Measurements from ENCODE around the gene SHD. TPM values are rescaled to one million over a fixed set of nuclear protein-coding genes. Genes with fewer than 3 reads are reported as not detected.
"Not testable (repeated sequence)": the region's sequence is repeated elsewhere in the genome, so short reads cannot be mapped to it uniquely, and the experiment has no call there.

The SHD gene
- total and polyA plus RNA-seq, 2 experiments from 2014 or later, result 1.8 to 8.0 TPM

DNA sequence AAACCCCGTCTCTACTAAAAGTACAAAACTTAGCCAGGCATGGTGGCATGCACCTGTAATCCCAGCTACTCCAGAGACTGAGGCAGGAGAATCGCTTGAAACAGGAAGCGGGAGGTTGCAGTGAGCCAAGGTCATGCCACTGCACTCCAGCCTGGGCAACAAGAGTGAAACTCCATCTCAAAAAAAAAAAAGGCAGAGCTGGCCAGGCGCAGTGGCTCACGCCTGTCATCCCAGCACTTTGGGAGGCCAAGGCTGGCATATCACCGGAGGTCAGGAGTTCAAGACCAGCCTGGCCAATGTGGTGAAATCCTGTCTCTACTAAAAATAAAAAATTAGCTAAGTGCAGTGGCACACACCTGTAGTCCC is 4.8 kb upstream of the SHD start:
- H3K27me3 ChIP-seq (ENCODE audit: insufficient read depth), result peaks cover 15% of the 10 kb centered on the region; the same call in 1 of the 2 replicates
- not testable (repeated sequence) for H3F3A ChIP-seq (replicated peaks; ENCODE audit: low read depth); H3K9me3 Mint-ChIP-seq; H3K9me2 ChIP-seq (ENCODE audit: insufficient read depth); H3K27ac ChIP-seq (ENCODE audit: low read depth); H3K4me1 Mint-ChIP-seq; H3K79me2 ChIP-seq (replicated peaks; ENCODE audit: insufficient read depth); H3K36me3 ChIP-seq (ENCODE audit: insufficient read depth); DNase-seq (ENCODE audit: low spot score); H2AFZ ChIP-seq; H3K4me3 Mint-ChIP-seq; H3K4me2 ChIP-seq; H4K20me1 ChIP-seq (replicated peaks; ENCODE audit: insufficient read depth); H3K4me3 ChIP-seq; ATAC-seq; H3K27ac Mint-ChIP-seq; H3K4me1 ChIP-seq (ENCODE audit: insufficient read depth)
- peaks cover 11% of the 10 kb centered on the region for H3K27me3 Mint-ChIP-seq (ENCODE audit: insufficient read depth, low read depth, poor library complexity)
- H3K36me3 Mint-ChIP-seq (ENCODE audit: low read depth), result peaks cover 11% of the 10 kb centered on the region; the same call in 2 of the 3 replicates

DNA sequence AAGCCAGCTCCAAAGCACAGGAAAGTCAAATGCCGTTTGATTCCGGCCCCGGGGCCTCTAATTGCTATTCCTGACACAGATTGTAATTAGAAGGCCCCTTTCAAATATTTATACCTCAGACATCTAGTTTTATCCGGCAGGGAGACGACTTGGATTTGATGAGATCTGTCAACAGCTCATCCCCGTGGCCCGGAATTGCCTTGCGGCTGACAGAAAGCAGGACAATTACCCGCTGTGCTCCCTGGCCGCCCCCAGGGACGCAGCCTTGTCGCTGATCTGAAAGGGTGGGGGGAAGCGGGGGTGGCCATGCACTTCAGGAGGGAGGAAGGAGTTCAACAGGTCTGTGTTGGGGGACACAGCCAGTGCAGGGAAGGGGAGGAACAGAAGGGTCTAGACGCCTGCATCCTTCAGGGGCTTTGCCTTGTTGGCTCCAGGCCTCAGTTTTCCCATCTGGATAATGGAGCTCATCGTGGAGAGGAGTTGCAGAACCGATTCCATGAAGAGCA is 1.8 kb upstream of the SHD start:
- H3K27me3 ChIP-seq (ENCODE audit: insufficient read depth), result peaks cover 44% of the 10 kb centered on the region
- ATAC-seq (no peak), DNase-seq (ENCODE audit: low spot score) (peak; percentile 35)
- H4K20me1 ChIP-seq (replicated peaks; ENCODE audit: insufficient read depth), result no peaks in the 10 kb centered on the region
- Mint-ChIP-seq H3K27me3 (ENCODE audit: insufficient read depth, low read depth, poor library complexity) (peaks cover 38% of the 10 kb centered on the region), H3K27ac (no peak overlapping the region), H3K4me3 (peak overlapping the region; percentile 32; the same call in 1 of the 3 replicates), H3K4me1 (peaks cover 4% of the 10 kb centered on the region; the same call in 2 of the 3 replicates), H3K36me3 (ENCODE audit: low read depth) (no peaks in the 10 kb centered on the region), H3K9me3 (no peaks in the 10 kb centered on the region)
- H2AFZ ChIP-seq, result no peak overlapping the region
- peaks cover 4% of the 10 kb centered on the region; the same call in 1 of the 2 replicates for H3K4me1 ChIP-seq (ENCODE audit: insufficient read depth)
- no peak overlapping the region for H3K27ac ChIP-seq (ENCODE audit: low read depth)
- no peaks in the 10 kb centered on the region for H3K36me3 ChIP-seq (ENCODE audit: insufficient read depth)
- H3K4me2 ChIP-seq, result no peak overlapping the region
- H3K9me2 ChIP-seq (ENCODE audit: insufficient read depth), result no peaks in the 10 kb centered on the region
- H3K79me2 ChIP-seq (replicated peaks; ENCODE audit: insufficient read depth), result no peaks in the 10 kb centered on the region
- H3F3A ChIP-seq (replicated peaks; ENCODE audit: low read depth), result peaks cover 5% of the 10 kb centered on the region; the same call in 1 of the 2 replicates
- no peak overlapping the region for H3K4me3 ChIP-seq
- no peak for TF ChIP-seq ZNF114 (CRISPR knock-in tag; IDR thresholded peaks at IDR 0.05)
- TF ChIP-seq, protein P1, sequence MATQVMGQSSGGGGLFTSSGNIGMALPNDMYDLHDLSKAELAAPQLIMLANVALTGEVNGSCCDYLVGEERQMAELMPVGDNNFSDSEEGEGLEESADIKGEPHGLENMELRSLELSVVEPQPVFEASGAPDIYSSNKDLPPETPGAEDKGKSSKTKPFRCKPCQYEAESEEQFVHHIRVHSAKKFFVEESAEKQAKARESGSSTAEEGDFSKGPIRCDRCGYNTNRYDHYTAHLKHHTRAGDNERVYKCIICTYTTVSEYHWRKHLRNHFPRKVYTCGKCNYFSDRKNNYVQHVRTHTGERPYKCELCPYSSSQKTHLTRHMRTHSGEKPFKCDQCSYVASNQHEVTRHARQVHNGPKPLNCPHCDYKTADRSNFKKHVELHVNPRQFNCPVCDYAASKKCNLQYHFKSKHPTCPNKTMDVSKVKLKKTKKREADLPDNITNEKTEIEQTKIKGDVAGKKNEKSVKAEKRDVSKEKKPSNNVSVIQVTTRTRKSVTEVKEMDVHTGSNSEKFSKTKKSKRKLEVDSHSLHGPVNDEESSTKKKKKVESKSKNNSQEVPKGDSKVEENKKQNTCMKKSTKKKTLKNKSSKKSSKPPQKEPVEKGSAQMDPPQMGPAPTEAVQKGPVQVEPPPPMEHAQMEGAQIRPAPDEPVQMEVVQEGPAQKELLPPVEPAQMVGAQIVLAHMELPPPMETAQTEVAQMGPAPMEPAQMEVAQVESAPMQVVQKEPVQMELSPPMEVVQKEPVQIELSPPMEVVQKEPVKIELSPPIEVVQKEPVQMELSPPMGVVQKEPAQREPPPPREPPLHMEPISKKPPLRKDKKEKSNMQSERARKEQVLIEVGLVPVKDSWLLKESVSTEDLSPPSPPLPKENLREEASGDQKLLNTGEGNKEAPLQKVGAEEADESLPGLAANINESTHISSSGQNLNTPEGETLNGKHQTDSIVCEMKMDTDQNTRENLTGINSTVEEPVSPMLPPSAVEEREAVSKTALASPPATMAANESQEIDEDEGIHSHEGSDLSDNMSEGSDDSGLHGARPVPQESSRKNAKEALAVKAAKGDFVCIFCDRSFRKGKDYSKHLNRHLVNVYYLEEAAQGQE (IDR thresholded peaks at IDR 0.05; ENCODE audit: unreplicated experiment), result no peak
- no peak for TF ChIP-seq JUNB (IDR thresholded peaks at IDR 0.05; ENCODE audit: unreplicated experiment)
- no peak for TF ChIP-seq NANOG (IDR thresholded peaks at IDR 0.05; ENCODE audit: borderline replicate concordance)
- TF ChIP-seq, protein P2, sequence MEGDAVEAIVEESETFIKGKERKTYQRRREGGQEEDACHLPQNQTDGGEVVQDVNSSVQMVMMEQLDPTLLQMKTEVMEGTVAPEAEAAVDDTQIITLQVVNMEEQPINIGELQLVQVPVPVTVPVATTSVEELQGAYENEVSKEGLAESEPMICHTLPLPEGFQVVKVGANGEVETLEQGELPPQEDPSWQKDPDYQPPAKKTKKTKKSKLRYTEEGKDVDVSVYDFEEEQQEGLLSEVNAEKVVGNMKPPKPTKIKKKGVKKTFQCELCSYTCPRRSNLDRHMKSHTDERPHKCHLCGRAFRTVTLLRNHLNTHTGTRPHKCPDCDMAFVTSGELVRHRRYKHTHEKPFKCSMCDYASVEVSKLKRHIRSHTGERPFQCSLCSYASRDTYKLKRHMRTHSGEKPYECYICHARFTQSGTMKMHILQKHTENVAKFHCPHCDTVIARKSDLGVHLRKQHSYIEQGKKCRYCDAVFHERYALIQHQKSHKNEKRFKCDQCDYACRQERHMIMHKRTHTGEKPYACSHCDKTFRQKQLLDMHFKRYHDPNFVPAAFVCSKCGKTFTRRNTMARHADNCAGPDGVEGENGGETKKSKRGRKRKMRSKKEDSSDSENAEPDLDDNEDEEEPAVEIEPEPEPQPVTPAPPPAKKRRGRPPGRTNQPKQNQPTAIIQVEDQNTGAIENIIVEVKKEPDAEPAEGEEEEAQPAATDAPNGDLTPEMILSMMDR (conservative IDR thresholded peaks at IDR 0.05; ENCODE audit: low read depth in 2 of 2), result no peak
- no peak for TF ChIP-seq POLR2AphosphoS5 (IDR thresholded peaks at IDR 0.05; ENCODE audit: low read depth)
- no peak for TF ChIP-seq CREB1 (CRISPR knock-in tag; IDR thresholded peaks at IDR 0.05; ENCODE audit: low read depth)
- TF ChIP-seq STAT1 (IDR thresholded peaks at IDR 0.05; ENCODE audit: unreplicated experiment), result no peak
- no peak for TF ChIP-seq EZH2 (IDR thresholded peaks at IDR 0.05; ENCODE audit: low read depth, unreplicated experiment)
- TF ChIP-seq EZH2phosphoT487 (IDR thresholded peaks at IDR 0.05; ENCODE audit: unreplicated experiment), result no peak
- TF ChIP-seq, protein P3, sequence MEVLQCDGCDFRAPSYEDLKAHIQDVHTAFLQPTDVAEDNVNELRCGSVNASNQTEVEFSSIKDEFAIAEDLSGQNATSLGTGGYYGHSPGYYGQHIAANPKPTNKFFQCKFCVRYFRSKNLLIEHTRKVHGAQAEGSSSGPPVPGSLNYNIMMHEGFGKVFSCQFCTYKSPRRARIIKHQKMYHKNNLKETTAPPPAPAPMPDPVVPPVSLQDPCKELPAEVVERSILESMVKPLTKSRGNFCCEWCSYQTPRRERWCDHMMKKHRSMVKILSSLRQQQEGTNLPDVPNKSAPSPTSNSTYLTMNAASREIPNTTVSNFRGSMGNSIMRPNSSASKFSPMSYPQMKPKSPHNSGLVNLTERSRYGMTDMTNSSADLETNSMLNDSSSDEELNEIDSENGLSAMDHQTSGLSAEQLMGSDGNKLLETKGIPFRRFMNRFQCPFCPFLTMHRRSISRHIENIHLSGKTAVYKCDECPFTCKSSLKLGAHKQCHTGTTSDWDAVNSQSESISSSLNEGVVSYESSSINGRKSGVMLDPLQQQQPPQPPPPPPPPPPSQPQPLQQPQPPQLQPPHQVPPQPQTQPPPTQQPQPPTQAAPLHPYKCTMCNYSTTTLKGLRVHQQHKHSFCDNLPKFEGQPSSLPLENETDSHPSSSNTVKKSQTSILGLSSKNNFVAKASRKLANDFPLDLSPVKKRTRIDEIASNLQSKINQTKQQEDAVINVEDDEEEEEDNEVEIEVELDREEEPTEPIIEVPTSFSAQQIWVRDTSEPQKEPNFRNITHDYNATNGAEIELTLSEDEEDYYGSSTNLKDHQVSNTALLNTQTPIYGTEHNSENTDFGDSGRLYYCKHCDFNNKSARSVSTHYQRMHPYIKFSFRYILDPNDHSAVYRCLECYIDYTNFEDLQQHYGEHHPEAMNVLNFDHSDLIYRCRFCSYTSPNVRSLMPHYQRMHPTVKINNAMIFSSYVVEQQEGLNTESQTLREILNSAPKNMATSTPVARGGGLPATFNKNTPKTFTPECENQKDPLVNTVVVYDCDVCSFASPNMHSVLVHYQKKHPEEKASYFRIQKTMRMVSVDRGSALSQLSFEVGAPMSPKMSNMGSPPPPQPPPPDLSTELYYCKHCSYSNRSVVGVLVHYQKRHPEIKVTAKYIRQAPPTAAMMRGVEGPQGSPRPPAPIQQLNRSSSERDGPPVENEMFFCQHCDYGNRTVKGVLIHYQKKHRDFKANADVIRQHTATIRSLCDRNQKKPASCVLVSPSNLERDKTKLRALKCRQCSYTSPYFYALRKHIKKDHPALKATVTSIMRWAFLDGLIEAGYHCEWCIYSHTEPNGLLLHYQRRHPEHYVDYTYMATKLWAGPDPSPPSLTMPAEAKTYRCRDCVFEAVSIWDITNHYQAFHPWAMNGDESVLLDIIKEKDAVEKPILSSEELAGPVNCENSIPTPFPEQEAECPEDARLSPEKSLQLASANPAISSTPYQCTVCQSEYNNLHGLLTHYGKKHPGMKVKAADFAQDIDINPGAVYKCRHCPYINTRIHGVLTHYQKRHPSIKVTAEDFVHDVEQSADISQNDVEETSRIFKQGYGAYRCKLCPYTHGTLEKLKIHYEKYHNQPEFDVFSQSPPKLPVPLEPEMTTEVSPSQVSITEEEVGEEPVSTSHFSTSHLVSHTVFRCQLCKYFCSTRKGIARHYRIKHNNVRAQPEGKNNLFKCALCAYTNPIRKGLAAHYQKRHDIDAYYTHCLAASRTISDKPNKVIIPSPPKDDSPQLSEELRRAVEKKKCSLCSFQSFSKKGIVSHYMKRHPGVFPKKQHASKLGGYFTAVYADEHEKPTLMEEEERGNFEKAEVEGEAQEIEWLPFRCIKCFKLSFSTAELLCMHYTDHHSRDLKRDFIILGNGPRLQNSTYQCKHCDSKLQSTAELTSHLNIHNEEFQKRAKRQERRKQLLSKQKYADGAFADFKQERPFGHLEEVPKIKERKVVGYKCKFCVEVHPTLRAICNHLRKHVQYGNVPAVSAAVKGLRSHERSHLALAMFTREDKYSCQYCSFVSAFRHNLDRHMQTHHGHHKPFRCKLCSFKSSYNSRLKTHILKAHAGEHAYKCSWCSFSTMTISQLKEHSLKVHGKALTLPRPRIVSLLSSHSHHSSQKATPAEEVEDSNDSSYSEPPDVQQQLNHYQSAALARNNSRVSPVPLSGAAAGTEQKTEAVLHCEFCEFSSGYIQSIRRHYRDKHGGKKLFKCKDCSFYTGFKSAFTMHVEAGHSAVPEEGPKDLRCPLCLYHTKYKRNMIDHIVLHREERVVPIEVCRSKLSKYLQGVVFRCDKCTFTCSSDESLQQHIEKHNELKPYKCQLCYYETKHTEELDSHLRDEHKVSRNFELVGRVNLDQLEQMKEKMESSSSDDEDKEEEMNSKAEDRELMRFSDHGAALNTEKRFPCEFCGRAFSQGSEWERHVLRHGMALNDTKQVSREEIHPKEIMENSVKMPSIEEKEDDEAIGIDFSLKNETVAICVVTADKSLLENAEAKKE (CRISPR knock-in tag; IDR thresholded peaks at IDR 0.05), result no peak

All from GM23338 (cell line).